Astrocyte (in vitro differentiated cells and primary cell): ENCODE results near the gene GIGYF2.

Experiments used
- CTCF ChIP-seq: IDR thresholded peaks from 2 replicates; pipeline ENCODE4 v1.5.1; 2011; ENCODE audit warnings: low read depth, mild to moderate bottlenecking, inconsistent platforms, low read length, moderate library complexity; ENCODE audit not compliant: insufficient read depth
- EZH2 ChIP-seq: IDR thresholded peaks from 2 replicates; pipeline ENCODE4 v1.6.1; 2012; ENCODE audit warnings: mild to moderate bottlenecking, low read length, inconsistent platforms; ENCODE audit not compliant: insufficient read depth

GRCh38 chr2:232876978-232877441 is 179.9 kb downstream of the GIGYF2 start:
- TF ChIP-seq EZH2 (no peak), CTCF (no peak)
